Testis (tissue), 3 donors: ENCODE results near the gene CAPS2. TPM values are rescaled to one million over a fixed set of nuclear protein-coding genes. Genes with fewer than 3 reads are reported as not detected.
A peak's percentile ranks its signal among the peaks of the same experiment; 100 is the strongest.

ENCODE experiments used
- DNase-seq: peaks from one replicate; pipeline ENCODE4 v3.0.0-alpha.2; 2019
- H3K27ac ChIP-seq, 2 donors: fragments of 200-600 bp; sonication (generic); one replicate each; pipeline ENCODE4 v1.5.1; 2019
- H3K27me3 ChIP-seq: fragments of 200-600 bp; sonication (generic); one replicate; pipeline ENCODE4 v1.5.1; 2019
- H3K36me3 ChIP-seq: fragments of 200-600 bp; sonication (generic); one replicate; pipeline ENCODE4 v1.5.1; 2017; ENCODE audit warnings: low read depth; ENCODE audit errors: missing control alignments
- H3K4me1 ChIP-seq: fragments of 200-600 bp; sonication (generic); one replicate; pipeline ENCODE4 v1.5.1; 2019
- H3K4me3 ChIP-seq, 2 donors: fragments of 200-600 bp; sonication (generic); one replicate each; pipeline ENCODE4 v1.5.1; 2017 to 2019
- H3K9me3 ChIP-seq: fragments of 200-600 bp; sonication (generic); one replicate; pipeline ENCODE4 v1.5.1; 2017
- CTCF ChIP-seq, 3 experiments: fragments of 450-650 bp in 2 of 3; fragments of 200-600 bp in 1 of 3; sonication (generic) in 1 of 3; IDR thresholded peaks; one replicate each; pipeline ENCODE4 v1.5.1; 2016 to 2019; ENCODE audit warnings: antibody characterized with exemption in 3 of 3, mild to moderate bottlenecking in 2 of 3, moderate library complexity in 1 of 3
- POLR2A ChIP-seq: fragments of 450-650 bp; IDR thresholded peaks from one replicate; pipeline ENCODE4 v1.6.1; 2017; ENCODE audit warnings: antibody characterized with exemption, mild to moderate bottlenecking, moderate library complexity
- WGBS, 2 donors: methylation state at CpG; one replicate each; pipeline ENCODE4 v1.1.5; 2018; 5-methylcytosine and 5-hydroxymethylcytosine counted together
- intact Hi-C: fragments of 100-400 bp; cut with DNase I; formaldehyde crosslinking; loops from one replicate; pipeline ENCODE4 v1.15.1; 2023; ENCODE audit warnings: low total_unique reads
- polyA plus RNA-seq: library from polyadenylated mRNA; stranded (reverse); fragments of 350-450 nt; fragmentation: Illumina TruSeq; extraction: RNeasy Lipid Tissue Mini Kit (QIAGEN cat#74804); gene quantifications from one replicate; pipeline ENCODE4 v1.2.3, GENCODE V29; 2014; ENCODE audit warnings: low read depth, low replicate concordance; ENCODE audit not compliant: insufficient read depth
- total RNA-seq, 2 donors: library from RNA; depleted of rRNA; stranded (reverse); fragments of >200 nt; gene quantifications; one replicate each; pipeline ENCODE4 v1.2.3, GENCODE V29; 2016

CAPS2 gene
- total and polyA plus RNA-seq, 3 donors from 2014 or later, result 8.1 to 25.6 (median 22.1) TPM

GRCh38 chr12:75315518-75315917, 14.6 kb downstream of the CAPS2 start:
- H3K36me3 ChIP-seq, result no peaks in the 10 kb centered on the region
- DNase-seq, result no peak
- no peak overlapping the region for H3K27ac ChIP-seq
- TF ChIP-seq CTCF (IDR thresholded peaks at IDR 0.05), result no peak
- TF ChIP-seq POLR2A, result no peak
- no peaks in the 10 kb centered on the region for H3K27me3 ChIP-seq
- H3K4me1 ChIP-seq, result no peaks in the 10 kb centered on the region
- H3K4me3 ChIP-seq, result no peak overlapping the region
- H3K9me3 ChIP-seq, result no peaks in the 10 kb centered on the region
- intact Hi-C loops, result no loop called here

- no peak overlapping the region for H3K4me3 ChIP-seq
- H3K27me3 ChIP-seq, result no peaks in the 10 kb centered on the region
- no peaks in the 10 kb centered on the region for H3K4me1 ChIP-seq
- H3K36me3 ChIP-seq, result no peaks in the 10 kb centered on the region
- 83 to 94% methylated on average over 3 of the region's 3 CpGs for WGBS, 2 donors
- H3K9me3 ChIP-seq, result no peaks in the 10 kb centered on the region
- H3K27ac ChIP-seq, result no peak overlapping the region
- no peak for DNase-seq
- TF ChIP-seq CTCF (IDR thresholded peaks at IDR 0.05), result no peak
- TF ChIP-seq POLR2A, result no peak
- intact Hi-C loops, result no loop called here
Measured at GRCh38 chr12:75311369-75311768, 18.8 kb downstream of the CAPS2 start.

GRCh38 chr12:75308279-75308678, 21.8 kb downstream of the CAPS2 start:
- 78 to 86% methylated on average over 2 of the region's 2 CpGs for WGBS, 2 donors
- intact Hi-C loops, result no loop called here
- H3K27me3 ChIP-seq, result no peaks in the 10 kb centered on the region
- no peaks in the 10 kb centered on the region for H3K36me3 ChIP-seq
- TF ChIP-seq CTCF (IDR thresholded peaks at IDR 0.05) (no peak), POLR2A (no peak)
- H3K27ac ChIP-seq, result no peak overlapping the region
- DNase-seq, result no peak
- no peaks in the 10 kb centered on the region for H3K4me1 ChIP-seq
- H3K4me3 ChIP-seq, result no peak overlapping the region
- H3K9me3 ChIP-seq, result no peaks in the 10 kb centered on the region

- Histone ChIP-seq H3K27me3 (no peaks in the 10 kb centered on the region), H3K9me3 (no peaks in the 10 kb centered on the region), H3K4me3 (peak overlapping the region; percentile 24 to 29), H3K27ac (no peak overlapping the region), H3K36me3 (no peaks in the 10 kb centered on the region), H3K4me1 (no peaks in the 10 kb centered on the region)
- WGBS, 2 donors, result 70 to 80% methylated on average over 31 to 54 of the region's 56 CpGs
- DNase-seq, result peak; percentile 16
- no peak for TF ChIP-seq POLR2A
- no peak for TF ChIP-seq CTCF (IDR thresholded peaks at IDR 0.05)
- intact Hi-C loops, result no loop called here
Measured at GRCh38 chr12:75305412-75306332, 24.5 kb downstream of the CAPS2 start.

- Histone ChIP-seq H3K27ac (no peak overlapping the region), H3K4me1 (no peaks in the 10 kb centered on the region), H3K36me3 (no peaks in the 10 kb centered on the region), H3K9me3 (no peaks in the 10 kb centered on the region), H3K27me3 (no peaks in the 10 kb centered on the region), H3K4me3 (no peak overlapping the region)
- intact Hi-C loops, result no loop called here
- no peak for TF ChIP-seq CTCF (IDR thresholded peaks at IDR 0.05)
- TF ChIP-seq POLR2A, result no peak
- DNase-seq, result no peak
Measured at GRCh38 chr12:75302781-75303180, 27.3 kb downstream of the CAPS2 start.
